DND-41 (cell line): ENCODE measurements around the gene UNC45B.
"Not testable (repeated sequence)": the region's sequence is repeated elsewhere in the genome, so short reads cannot be mapped to it uniquely, and the experiment has no call there.

Experiments used
- ATAC-seq: fragments of 200-7000 bp; cut with Tn5 transposase; 3 replicates; pipeline ENCODE4 v1.9.1; 2021; ENCODE audit warnings: low read depth; ENCODE audit not compliant: insufficient read depth
- DNase-seq: peaks from one replicate; pipeline ENCODE4 v3.0.0-alpha.2; 2020
- H2AFZ ChIP-seq: 2 replicates; pipeline ENCODE4 v1.6.0; 2012; ENCODE audit warnings: low read depth, low read length
- H3K27ac ChIP-seq: 2 replicates; pipeline ENCODE4 v1.5.1; 2012; ENCODE audit warnings: low read length, inconsistent platforms
- H3K27me3 ChIP-seq: fragments of 200-600 bp; sonication (generic); 2 replicates; pipeline ENCODE4 v1.6.0; 2012; ENCODE audit warnings: low read length, mild to moderate bottlenecking, inconsistent platforms; ENCODE audit not compliant: insufficient read depth, poor library complexity
- H3K36me3 ChIP-seq: 2 replicates; pipeline ENCODE4 v1.5.1; 2012; ENCODE audit warnings: low read length, inconsistent platforms; ENCODE audit not compliant: insufficient read depth
- H3K4me1 ChIP-seq: 2 replicates; pipeline ENCODE4 v1.5.1; 2012; ENCODE audit warnings: mild to moderate bottlenecking, low read length; ENCODE audit not compliant: insufficient read depth
- H3K4me2 ChIP-seq: 2 replicates; pipeline ENCODE4 v1.6.0; 2012; ENCODE audit warnings: mild to moderate bottlenecking, moderate library complexity, low read length, inconsistent platforms; ENCODE audit not compliant: insufficient read depth
- H3K4me3 ChIP-seq, 2 experiments: fragments of 200-600 bp in 1 of 2; shearing (Covaris generic) in 1 of 2; 2 replicates each; pipeline ENCODE4 v1.5.1; 2012 to 2016; ENCODE audit warnings: inconsistent platforms in 2 of 2, low read length in 2 of 2, mild to moderate bottlenecking in 2 of 2, low read depth in 1 of 2, moderate library complexity in 1 of 2
- H3K79me2 ChIP-seq: 2 replicates; pipeline ENCODE4 v1.6.0; 2012; ENCODE audit warnings: low read length, inconsistent platforms; ENCODE audit not compliant: insufficient read depth
- H3K9ac ChIP-seq: 2 replicates; pipeline ENCODE4 v1.6.0; 2012; ENCODE audit warnings: low read depth, mild to moderate bottlenecking, inconsistent platforms, low read length, moderate library complexity
- H3K9me3 ChIP-seq: 2 replicates; pipeline ENCODE4 v1.5.1; 2012; ENCODE audit warnings: low read length, moderate library complexity, mild to moderate bottlenecking, inconsistent platforms; ENCODE audit not compliant: insufficient read depth, severe bottlenecking
- H4K20me1 ChIP-seq: 2 replicates; pipeline ENCODE4 v1.6.0; 2012; ENCODE audit warnings: low read length; ENCODE audit not compliant: insufficient read depth
- EZH2 ChIP-seq: IDR thresholded peaks from 3 replicates; pipeline ENCODE4 v1.6.1; 2012; ENCODE audit warnings: borderline replicate concordance, low read depth, mild to moderate bottlenecking, moderate library complexity, low read length, inconsistent platforms; ENCODE audit not compliant: severe bottlenecking
- TF ChIP-seq, protein P1 (sequence below): IDR thresholded peaks from 2 replicates; pipeline ENCODE4 v1.5.1; 2012; ENCODE audit warnings: borderline replicate concordance, low read length, moderate library complexity, mild to moderate bottlenecking; ENCODE audit not compliant: poor library complexity, severe bottlenecking; ENCODE audit errors: extremely low read depth

UNC45B gene

DNA sequence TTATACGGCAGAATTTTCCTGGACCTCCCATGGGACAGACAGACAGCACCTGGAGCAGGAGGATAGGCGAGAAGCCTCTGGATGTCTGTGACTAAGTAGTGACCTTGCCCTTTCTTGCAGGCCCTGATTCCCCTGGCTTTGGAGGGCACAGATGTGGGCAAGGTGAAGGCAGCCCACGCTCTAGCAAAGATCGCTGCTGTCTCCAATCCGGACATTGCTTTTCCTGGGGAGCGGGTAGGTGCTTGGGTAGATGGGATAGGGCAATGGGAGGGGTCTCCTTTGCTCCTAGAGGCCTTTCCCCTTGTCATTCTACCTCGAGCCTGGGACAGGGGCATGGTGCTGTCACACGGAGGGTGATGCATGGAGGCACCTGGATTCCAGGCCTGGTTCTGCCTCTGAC, 29.3 kb downstream of the UNC45B start:
- no peak overlapping the region for H3K4me2 ChIP-seq
- peaks cover under 1% of the 10 kb centered on the region; the same call in 1 of the 2 replicates for H3K4me1 ChIP-seq
- H3K9me3 ChIP-seq = no peaks in the 10 kb centered on the region
- TF ChIP-seq, protein P1, sequence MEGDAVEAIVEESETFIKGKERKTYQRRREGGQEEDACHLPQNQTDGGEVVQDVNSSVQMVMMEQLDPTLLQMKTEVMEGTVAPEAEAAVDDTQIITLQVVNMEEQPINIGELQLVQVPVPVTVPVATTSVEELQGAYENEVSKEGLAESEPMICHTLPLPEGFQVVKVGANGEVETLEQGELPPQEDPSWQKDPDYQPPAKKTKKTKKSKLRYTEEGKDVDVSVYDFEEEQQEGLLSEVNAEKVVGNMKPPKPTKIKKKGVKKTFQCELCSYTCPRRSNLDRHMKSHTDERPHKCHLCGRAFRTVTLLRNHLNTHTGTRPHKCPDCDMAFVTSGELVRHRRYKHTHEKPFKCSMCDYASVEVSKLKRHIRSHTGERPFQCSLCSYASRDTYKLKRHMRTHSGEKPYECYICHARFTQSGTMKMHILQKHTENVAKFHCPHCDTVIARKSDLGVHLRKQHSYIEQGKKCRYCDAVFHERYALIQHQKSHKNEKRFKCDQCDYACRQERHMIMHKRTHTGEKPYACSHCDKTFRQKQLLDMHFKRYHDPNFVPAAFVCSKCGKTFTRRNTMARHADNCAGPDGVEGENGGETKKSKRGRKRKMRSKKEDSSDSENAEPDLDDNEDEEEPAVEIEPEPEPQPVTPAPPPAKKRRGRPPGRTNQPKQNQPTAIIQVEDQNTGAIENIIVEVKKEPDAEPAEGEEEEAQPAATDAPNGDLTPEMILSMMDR = no peak
- no peak for TF ChIP-seq EZH2
- ATAC-seq (no peak), DNase-seq (no peak)
- H3K36me3 ChIP-seq = no peaks in the 10 kb centered on the region
- no peak overlapping the region for H2AFZ ChIP-seq
- no peaks in the 10 kb centered on the region for H4K20me1 ChIP-seq
- H3K9ac ChIP-seq = no peak overlapping the region
- no peaks in the 10 kb centered on the region for H3K79me2 ChIP-seq
- H3K27me3 ChIP-seq = no peaks in the 10 kb centered on the region
- H3K27ac ChIP-seq = no peak overlapping the region
- H3K4me3 ChIP-seq = no peak overlapping the region

DNA sequence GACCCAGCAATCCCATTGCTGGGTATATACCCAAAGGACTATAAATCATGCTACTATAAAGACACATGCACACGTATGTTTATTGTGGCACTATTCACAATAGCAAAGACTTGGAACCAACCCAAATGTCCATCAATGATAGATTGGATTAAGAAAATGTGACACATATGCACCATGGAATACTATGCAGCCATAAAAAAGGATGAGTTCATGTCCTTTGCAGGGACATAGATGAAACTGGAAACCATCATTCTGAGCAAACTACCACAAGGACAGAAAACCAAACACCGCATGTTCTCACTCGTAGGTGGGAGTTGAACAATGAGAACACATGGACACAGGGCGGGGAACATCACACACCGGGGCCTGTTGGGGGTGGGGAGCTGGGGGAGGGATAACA, 31.8 kb downstream of the UNC45B start:
- H3K4me2 ChIP-seq, H3K27ac ChIP-seq, ATAC-seq, DNase-seq, H4K20me1 ChIP-seq, H2AFZ ChIP-seq, H3K36me3 ChIP-seq, H3K9ac ChIP-seq, H3K4me3 ChIP-seq, H3K9me3 ChIP-seq, H3K27me3 ChIP-seq, H3K79me2 ChIP-seq, H3K4me1 ChIP-seq: not testable (repeated sequence)

DNA sequence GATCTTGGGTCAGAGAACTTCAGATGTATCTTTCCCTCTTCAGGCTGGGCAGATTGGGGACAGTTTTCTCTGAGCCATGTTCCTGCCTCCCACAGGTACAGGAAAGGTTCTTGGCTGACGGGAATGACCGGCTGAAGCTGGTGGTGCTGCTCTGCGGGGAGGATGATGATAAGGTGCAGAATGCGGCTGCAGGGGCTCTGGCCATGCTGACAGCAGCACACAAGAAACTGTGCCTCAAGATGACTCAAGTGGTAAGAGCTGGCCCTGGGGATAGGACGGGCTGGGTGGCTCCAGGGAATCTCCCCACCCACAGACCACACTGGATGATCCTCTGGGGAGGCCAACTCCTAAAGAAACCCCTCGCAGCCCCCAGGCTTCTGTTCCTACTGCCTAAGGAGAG, 35.7 kb downstream of the UNC45B start:
- Histone ChIP-seq H3K4me3 (no peak overlapping the region), H4K20me1 (no peaks in the 10 kb centered on the region), H3K4me2 (no peak overlapping the region), H3K9me3 (no peaks in the 10 kb centered on the region), H3K27me3 (peaks cover 6% of the 10 kb centered on the region), H3K9ac (no peak overlapping the region), H3K36me3 (no peaks in the 10 kb centered on the region), H2AFZ (no peak overlapping the region), H3K79me2 (no peaks in the 10 kb centered on the region), H3K4me1 (no peaks in the 10 kb centered on the region), H3K27ac (no peak overlapping the region)
- no peak for DNase-seq
- ATAC-seq = no peak
- TF ChIP-seq, protein P1 = no peak
- no peak for TF ChIP-seq EZH2

DNA sequence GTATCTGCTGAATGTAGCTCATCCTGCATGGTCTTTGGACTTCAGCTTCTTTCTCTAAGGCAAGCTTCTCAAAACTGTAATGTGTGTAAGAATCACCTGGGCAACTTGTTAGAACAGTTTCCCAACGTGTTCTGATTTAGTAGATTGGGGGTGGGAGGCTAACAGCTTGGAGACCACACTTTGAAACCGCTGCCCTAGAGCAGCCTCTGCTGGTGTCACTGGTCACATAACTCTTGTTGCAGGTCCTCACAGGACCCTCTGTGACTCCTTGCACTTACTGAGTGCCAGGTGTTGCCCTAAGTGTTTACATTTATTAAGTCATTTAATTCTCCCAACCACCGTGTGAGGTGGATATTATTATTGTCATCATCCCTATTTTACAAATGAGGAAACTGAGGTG, 36.7 kb downstream of the UNC45B start:
- DNase-seq = no peak
- H3K27me3 ChIP-seq = peaks cover 6% of the 10 kb centered on the region
- no peaks in the 10 kb centered on the region for H3K4me1 ChIP-seq
- no peaks in the 10 kb centered on the region for H3K79me2 ChIP-seq
- no peak overlapping the region for H3K4me2 ChIP-seq
- ATAC-seq = no peak
- H3K9ac ChIP-seq = no peak overlapping the region
- no peak overlapping the region for H3K27ac ChIP-seq
- no peaks in the 10 kb centered on the region for H4K20me1 ChIP-seq
- H2AFZ ChIP-seq = no peak overlapping the region
- H3K36me3 ChIP-seq = no peaks in the 10 kb centered on the region
- H3K9me3 ChIP-seq = no peaks in the 10 kb centered on the region
- no peak for TF ChIP-seq EZH2
- TF ChIP-seq, protein P1 = peak; percentile 8
- H3K4me3 ChIP-seq = no peak overlapping the region
